HG03342 (cell line): ENCODE data around the gene SUPT5H.
"Not testable (repeated sequence)": the region's sequence is repeated elsewhere in the genome, so short reads cannot be mapped to it uniquely, and the experiment has no call there.

Source experiments
- ATAC-seq: cut with Tn5 transposase; IDR thresholded peaks from one replicate; pipeline ENCODE4 v1.9.1; 2021; ENCODE audit warnings: mild to moderate bottlenecking, moderate library complexity; ENCODE audit not compliant: unreplicated experiment

SUPT5H gene

DNA sequence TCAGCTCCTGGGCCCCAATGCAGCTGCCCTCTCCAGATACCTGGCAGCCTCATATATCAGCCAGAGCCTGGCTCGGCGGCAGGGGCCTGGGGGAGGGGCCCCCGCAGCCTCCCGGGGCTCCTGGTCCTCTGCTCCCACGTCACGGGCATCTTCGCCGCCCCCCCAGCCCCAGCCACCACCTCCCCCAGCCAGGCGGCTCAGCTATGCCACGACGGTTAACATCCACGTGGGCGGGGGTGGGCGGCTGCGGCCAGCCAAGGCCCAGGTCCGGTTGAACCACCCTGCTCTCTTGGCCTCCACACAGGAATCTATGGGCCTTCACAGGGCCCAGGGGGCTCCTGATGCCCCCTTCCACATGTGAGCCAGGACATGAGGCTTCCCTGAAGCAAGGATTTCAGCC is 20.4 kb upstream of the SUPT5H start:
- ATAC-seq, result no peak

DNA sequence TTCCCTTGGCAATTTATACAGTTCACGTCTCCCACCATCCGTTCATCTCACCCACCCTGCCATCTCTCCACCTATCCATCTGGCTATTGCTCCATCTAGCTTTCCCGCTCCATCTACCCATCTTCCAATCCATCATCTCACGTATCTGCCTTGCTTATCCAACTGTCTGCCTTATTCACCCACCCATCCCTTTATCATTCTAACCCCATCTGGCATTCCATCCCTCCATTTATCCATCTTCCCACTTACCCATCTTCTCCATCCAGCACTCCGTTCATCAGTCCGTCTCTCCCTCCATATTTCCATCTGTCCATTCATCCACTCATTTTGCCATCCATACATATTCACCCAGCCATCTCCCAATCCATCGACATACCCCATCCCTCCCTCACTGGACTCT is 19.6 kb upstream of the SUPT5H start:
- ATAC-seq, result no peak

DNA sequence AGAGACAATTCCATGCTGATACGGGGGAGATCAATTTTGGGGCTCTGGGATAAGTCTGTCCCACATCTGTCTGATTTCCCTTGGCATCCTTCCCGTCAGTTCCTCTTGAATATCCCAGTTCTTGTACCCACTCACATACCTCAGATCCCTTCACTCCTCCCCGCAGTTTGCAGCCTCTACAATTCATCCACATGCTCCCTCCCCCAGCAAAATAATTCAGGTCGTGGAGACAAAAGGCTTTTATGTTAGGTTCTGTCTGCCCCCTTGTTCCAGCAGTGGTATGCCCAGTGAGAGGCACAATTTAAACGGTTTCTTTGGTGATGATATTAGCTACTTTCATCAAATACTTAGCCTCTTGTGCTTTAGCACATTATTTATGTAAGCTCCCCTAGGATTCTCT is 19.2 kb upstream of the SUPT5H start:
- no peak for ATAC-seq

DNA sequence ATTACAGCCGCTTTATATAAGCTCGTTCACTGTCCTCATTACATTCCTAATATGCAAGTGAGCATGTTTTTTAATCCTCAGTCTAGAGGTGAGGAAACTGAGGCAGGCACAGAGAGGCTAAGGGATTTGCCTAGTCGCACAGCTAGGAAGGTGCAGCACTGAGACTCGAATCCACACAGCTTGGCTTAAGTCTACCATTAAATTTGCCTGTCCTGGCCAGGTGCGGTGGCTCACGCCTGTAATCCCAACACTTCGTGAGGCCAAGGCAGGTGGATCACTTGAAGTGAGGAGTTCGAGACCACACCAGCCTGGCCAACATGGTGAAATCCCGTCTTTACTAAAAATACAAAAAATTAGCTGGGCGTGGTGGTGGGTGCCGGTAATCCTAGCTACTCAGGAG is 17.7 kb upstream of the SUPT5H start:
- ATAC-seq, result no peak

- no peak for ATAC-seq
These were observed 16.9 kb upstream of the SUPT5H start for GRCh38 chr19:39428283-39429112.

DNA sequence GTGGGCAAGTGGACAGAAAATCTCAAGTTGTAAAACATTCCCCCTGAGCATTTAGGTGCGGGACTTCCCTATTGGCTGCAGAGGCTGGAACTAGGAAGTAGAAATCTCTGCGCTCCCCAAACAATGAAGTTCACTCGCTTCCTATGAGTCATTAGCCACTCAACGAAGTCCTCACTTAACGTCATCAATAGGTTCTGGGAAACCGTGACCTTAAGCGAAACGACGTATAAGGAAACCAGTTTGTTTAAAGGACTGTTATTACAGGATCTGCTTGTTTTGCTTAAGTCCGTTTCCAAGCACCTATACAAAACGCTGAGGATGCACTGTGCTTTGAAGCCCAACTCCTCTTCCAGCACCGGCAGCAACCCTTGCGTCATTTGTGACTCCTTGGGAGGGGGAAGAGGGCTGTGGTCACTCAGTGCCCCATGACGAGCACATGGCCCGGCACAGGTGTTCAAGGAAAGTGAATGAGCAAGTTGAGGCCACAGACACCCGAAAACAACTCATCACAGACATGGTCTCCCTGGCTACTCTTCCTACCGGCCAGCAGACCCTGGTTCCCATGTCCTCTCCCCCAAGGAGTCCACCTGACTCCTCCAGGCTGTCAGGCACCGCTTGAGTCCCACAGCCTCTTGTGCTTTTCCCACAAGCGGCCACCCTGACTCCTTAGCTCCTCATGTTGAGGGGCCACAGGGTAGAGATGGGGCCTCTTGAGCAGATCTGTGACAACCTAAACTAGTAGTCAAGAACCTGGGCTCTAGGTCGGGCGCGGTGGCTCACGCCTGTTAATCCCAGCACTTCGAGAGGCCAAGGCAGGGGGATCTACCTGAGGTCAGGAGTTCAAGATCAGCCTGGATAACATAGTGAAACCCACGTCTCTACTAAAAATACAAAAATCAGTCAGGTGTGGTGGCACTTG is 14.4 kb upstream of the SUPT5H start:
- no peak for ATAC-seq

- ATAC-seq, result no peak
These were observed 12.7 kb upstream of the SUPT5H start for GRCh38 chr19:39432677-39433025.

DNA sequence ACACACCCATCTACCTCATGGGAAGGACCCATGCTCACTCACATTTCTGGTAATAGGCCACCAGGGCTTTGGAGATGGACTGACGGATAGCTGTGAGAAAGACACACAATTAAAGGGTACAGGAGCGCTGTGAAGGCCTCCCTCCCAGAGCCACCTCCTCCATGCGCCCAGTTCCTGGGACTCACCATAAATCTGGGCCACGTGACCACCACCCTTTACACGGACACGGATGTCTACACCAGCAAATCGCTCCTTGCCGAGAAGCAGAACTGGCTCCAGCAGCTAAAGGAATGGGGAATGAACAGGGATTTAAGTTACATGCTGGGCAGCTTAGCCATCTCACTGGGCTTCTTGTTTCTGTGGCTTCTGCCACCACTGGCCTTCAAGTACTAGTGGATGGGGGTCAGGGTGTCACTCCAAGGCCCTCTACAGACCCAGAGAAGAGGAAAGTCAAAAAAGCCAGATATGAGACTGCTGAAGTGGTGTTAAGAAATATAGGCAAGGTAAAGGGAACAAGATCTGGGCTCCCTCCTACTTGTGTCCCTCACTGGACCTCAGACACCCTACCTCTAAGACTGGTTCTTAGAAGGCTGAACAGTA is 11.8 kb upstream of the SUPT5H start:
- no peak for ATAC-seq

DNA sequence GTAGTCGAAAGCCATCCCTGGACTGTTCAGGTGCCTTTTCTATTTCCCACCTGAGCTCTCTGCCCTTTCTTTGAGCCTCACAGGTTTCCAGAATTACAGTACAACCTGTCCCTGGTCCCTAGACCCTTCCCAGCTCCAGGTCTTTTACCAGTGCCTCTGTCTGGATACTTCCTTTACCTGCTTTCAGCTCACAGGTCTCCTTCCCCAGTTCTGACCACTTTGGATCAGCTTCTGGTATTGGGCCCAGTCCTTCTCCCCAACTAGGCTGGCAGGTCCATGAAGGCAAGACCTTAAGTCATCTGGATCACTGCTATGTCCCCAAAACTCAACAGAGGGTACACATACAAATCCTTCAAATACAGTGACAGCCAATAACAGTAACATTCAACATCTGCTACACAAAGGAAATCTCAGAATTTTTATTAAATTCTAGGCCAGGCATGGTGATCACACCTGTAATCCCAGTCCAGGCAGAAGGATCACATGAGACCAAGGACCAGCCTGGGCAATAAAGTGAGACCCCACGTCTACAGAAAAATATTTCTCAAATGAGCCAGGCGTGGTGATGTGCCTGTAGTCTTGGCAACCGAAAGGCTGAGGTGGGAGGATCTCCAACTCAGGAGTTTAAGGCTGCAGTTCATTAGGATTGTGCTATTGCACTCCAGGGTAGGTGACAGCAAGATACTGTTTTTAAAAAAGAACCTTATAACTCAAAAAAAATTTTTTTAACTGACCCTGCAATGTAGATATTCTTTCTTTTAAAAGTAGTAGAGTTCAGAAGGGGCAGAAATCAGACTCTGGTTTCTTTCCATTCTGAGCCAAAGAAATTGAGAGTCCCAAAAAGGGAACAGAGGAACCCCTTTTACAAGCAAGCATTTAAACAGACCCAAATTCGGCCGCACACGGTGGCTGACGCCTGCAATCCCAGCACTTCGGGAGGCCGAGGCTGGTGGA is 11.0 kb upstream of the SUPT5H start:
- no peak for ATAC-seq

- peak; percentile 69 for ATAC-seq
These were observed 9.7 kb upstream of the SUPT5H start, which contains the start of gene RPS16 for GRCh38 chr19:39435499-39436349. TSS of gene RPS16 (minus strand) at chr19:39435949. CDS start at chr19:39435895, 54 bp downstream.

DNA sequence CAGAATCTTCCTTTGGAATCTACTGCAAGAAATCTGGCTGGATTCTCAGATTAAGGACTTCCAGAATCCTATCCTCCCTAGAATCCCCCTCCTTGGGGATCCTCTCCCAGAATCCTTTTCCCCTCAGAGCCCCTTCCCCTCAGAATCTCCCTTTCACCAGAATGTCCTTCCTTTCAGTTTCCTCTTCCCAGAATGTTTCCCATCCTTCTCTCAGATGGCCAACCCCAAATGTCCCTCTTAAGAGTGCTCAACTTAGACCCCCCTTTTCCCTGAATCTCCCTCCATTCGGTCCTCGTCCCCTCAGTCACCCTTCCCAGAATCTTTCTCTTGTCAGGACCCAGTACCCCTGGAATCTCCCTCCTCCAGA is 9.0 kb upstream of the SUPT5H start:
- ATAC-seq, result no peak

DNA sequence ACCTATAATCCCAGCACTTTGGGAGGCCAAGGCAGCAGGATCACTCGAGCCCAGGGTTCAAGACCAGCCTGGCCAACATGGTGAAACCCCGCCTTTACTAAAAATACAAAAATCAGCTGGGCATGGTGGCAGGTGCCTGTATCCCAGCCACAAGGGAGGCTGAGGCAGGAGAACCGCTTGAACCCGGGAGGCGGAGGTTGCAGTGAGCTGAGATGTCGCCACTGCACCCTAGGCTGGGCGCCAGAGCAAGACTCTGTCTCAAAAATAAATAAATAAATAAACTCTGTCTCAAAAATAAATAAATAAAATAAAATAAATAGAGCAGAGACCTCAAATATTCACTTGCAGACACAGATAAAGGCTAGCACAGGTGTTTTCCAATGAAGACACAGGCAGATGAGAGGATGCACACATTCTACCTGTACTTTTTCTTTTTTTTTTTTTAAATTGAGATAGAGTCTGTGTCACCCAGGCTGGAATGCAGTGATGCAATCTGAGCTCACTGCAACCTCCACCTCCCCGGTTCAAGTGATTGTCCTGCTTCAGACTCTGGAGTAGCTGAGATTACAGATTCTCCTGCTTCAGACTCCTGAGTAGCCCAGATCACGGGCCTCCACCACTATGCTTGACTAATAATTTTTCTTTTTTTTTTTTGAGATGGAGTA is 7.0 kb upstream of the SUPT5H start:
- ATAC-seq, result no peak

- no peak for ATAC-seq
These were observed 685 bp upstream of the SUPT5H start for GRCh38 chr19:39444598-39445195.

- no peak for ATAC-seq
These were observed 1.1 kb downstream of the SUPT5H start for GRCh38 chr19:39446365-39447084.

DNA sequence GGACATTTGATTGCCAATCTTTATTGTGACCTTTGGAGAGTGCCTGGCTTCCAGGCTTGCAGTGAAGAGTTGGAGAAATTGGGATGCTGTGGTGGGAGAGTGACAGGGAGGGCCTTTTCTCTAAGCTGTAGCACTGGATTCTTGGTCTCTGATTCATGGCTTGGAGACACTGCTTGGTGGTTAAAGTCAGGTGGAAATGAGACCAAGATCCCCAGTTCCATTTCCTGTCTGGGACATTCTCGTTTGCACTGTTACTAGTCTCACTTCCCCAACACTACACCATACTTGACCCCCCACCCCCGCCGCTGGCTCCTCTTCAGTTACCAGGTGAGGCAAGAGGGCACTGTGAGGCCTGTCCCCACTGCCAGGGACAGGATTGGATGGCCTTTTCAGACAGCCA is 2.9 kb downstream of the SUPT5H start:
- ATAC-seq, result no peak

DNA sequence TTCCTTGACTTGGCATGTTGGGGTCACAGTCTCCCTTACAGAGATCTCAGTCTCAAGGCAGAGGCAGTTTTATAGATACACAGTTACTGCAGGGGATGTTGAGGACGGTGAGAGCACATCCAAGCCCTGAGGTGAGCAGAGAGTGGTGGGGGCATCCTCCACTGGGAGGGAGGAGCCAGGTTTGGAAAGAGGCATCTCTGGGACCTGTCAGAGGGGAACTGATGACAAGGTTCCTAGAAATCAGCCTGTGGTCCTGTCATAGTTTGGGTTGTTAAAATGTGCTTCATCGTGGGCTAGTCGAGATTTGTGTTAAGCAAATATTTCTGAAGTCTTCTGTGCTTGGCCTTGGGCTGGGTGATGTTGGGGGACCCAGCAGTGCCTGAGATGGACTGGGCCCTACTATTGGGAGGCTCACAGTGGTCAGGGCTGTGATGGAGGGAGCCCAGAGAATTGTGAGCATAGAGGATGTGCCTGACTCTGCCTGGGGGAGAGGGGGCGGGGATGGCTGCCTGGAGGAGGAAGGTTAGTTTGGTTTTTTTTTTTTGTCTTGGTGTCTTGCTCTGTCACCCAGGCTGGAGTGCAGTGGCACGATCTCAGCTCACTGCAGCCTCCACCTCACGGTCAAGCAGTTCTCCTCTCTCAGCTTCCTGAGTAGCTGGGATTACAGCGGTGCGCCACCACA is 3.9 kb downstream of the SUPT5H start:
- no peak for ATAC-seq

GRCh38 chr19:39451257-39451656 is 5.9 kb downstream of the SUPT5H start:
- not testable (repeated sequence) for ATAC-seq
